HG03280 (cell line): ENCODE results near the gene SLC39A3.

Experiments
- ATAC-seq: cut with Tn5 transposase; IDR thresholded peaks from one replicate; pipeline ENCODE4 v1.9.1; 2021; ENCODE audit warnings: mild to moderate bottlenecking, moderate library complexity; ENCODE audit not compliant: unreplicated experiment

Gene SLC39A3

GRCh38 chr19:2750808-2751437, 11.1 kb upstream of the SLC39A3 start:
- ATAC-seq, result no peak

- no peak for ATAC-seq
Observed at GRCh38 chr19:2747349-2747748, 7.5 kb upstream of the SLC39A3 start.

- ATAC-seq, result no peak
Observed at GRCh38 chr19:2744113-2744512, 4.3 kb upstream of the SLC39A3 start.

- no peak for ATAC-seq
Observed at GRCh38 chr19:2743099-2743498, 3.3 kb upstream of the SLC39A3 start.

- no peak for ATAC-seq
Observed at GRCh38 chr19:2740314-2740656, 468 bp upstream of the SLC39A3 start.

- ATAC-seq, result no peak
Observed at GRCh38 chr19:2736550-2737190, 3.1 kb downstream of the SLC39A3 start.

- no peak for ATAC-seq
Observed at GRCh38 chr19:2735374-2735773, 4.4 kb downstream of the SLC39A3 start.

- ATAC-seq, result no peak
Observed at GRCh38 chr19:2734589-2735288, 5.1 kb downstream of the SLC39A3 start.

- no peak for ATAC-seq
Observed at GRCh38 chr19:2733930-2734588, 5.8 kb downstream of the SLC39A3 start.

GRCh38 chr19:2732883-2733282, 6.9 kb downstream of the SLC39A3 start:
- no peak for ATAC-seq

GRCh38 chr19:2732157-2732725, 7.6 kb downstream of the SLC39A3 start:
- ATAC-seq, result no peak

GRCh38 chr19:2731181-2731995, 8.4 kb downstream of the SLC39A3 start:
- ATAC-seq, result no peak

GRCh38 chr19:2729943-2730818, 9.6 kb downstream of the SLC39A3 start:
- ATAC-seq, result no peak

GRCh38 chr19:2728783-2729387, 10.9 kb downstream of the SLC39A3 start:
- ATAC-seq, result no peak

GRCh38 chr19:2727640-2727944, 12.2 kb downstream of the SLC39A3 start:
- no peak for ATAC-seq

- ATAC-seq, result no peak
Observed at GRCh38 chr19:2726904-2727639, 12.7 kb downstream of the SLC39A3 start.

GRCh38 chr19:2726160-2726855, 13.5 kb downstream of the SLC39A3 start:
- ATAC-seq, result no peak

GRCh38 chr19:2724148-2724557, 15.7 kb downstream of the SLC39A3 start:
- no peak for ATAC-seq
